Endodermal cell (in vitro differentiated cells): ENCODE results near the gene GCK. TPM values are rescaled to one million over a fixed set of nuclear protein-coding genes. Genes with fewer than 3 reads are reported as not detected.

Experiments
- DNase-seq: peaks from one replicate; pipeline ENCODE4 v3.0.0-alpha.2; 2017
- H3K27ac ChIP-seq: 2 replicates; pipeline ENCODE4 v1.5.1; 2013; ENCODE audit warnings: mild to moderate bottlenecking, low read depth, low read length, moderate library complexity
- H3K27me3 ChIP-seq: 2 replicates; pipeline ENCODE4 v1.6.1; 2013; ENCODE audit warnings: mild to moderate bottlenecking, low read length, moderate library complexity; ENCODE audit not compliant: insufficient read depth, control insufficient read depth, poor library complexity, severe bottlenecking
- H3K36me3 ChIP-seq: 2 replicates; pipeline ENCODE4 v1.7.0; 2013; ENCODE audit warnings: mild to moderate bottlenecking, low read length, moderate library complexity; ENCODE audit not compliant: control insufficient read depth, insufficient read depth
- H3K4me1 ChIP-seq: one replicate; pipeline ENCODE4 v1.7.0; 2013; ENCODE audit warnings: low read length; ENCODE audit not compliant: control insufficient read depth, insufficient read depth
- H3K4me3 ChIP-seq: 2 replicates; pipeline ENCODE4 v1.5.1; 2013; ENCODE audit warnings: mild to moderate bottlenecking, low read length, moderate library complexity
- H3K9ac ChIP-seq: 2 replicates; pipeline ENCODE4 v1.6.1; 2013; ENCODE audit warnings: mild to moderate bottlenecking, low read length, moderate library complexity; ENCODE audit not compliant: poor library complexity, severe bottlenecking; ENCODE audit errors: extremely low read depth
- H3K9me3 ChIP-seq: 2 replicates; pipeline ENCODE4 v1.6.1; 2013; ENCODE audit warnings: mild to moderate bottlenecking, low read length, moderate library complexity; ENCODE audit not compliant: control insufficient read depth
- H3K27ac Mint-ChIP-seq: 2 replicates; pipeline ENCODE4 v1.8.0; 2020; ENCODE audit warnings: mixed read lengths
- H3K27me3 Mint-ChIP-seq: 2 replicates; pipeline ENCODE4 v1.8.0; 2021; ENCODE audit warnings: mild to moderate bottlenecking, mixed read lengths; ENCODE audit not compliant: insufficient read depth
- H3K36me3 Mint-ChIP-seq: 2 replicates; pipeline ENCODE4 v1.8.0; 2020; ENCODE audit warnings: low read depth, mixed read lengths
- H3K4me1 Mint-ChIP-seq: 2 replicates; pipeline ENCODE4 v1.8.0; 2020; ENCODE audit warnings: mixed read lengths
- H3K4me3 Mint-ChIP-seq: 2 replicates; pipeline ENCODE4 v1.8.0; 2020; ENCODE audit warnings: mild to moderate bottlenecking, moderate library complexity, mixed read lengths
- H3K9me3 Mint-ChIP-seq: 2 replicates; pipeline ENCODE4 v1.8.0; 2020; ENCODE audit warnings: mild to moderate bottlenecking, mixed read lengths
- WGBS, 2 experiments: methylation state at CpG; one replicate each; pipeline versions ENCODE4 v1.1.5 to v1.1.7; 2013; ENCODE audit warnings: missing lambda C conversion rate in 2 of 2, mixed read lengths in 1 of 2; ENCODE audit not compliant: insufficient coverage in 1 of 2, insufficient read length in 1 of 2; 5-methylcytosine and 5-hydroxymethylcytosine counted together
- total RNA-seq, 2 donors: library from RNA; stranded (reverse); fragmentation: NEBNext Ultra II Directional in 1 of 2; extraction: Animal tissue kit (Norgen Biotek cat#: 25700) in 1 of 2; gene quantifications; 2 replicates in 1 of 2; 3 replicates in 1 of 2; pipeline ENCODE4 v1.2.1, GENCODE V29; 2021
- TF ChIP-seq, protein P1 (sequence below): fragments of 200-600 bp; sonication (generic); conservative IDR thresholded peaks from 2 replicates; pipeline ENCODE4 v1.5.0; 2021; ENCODE audit warnings: antibody characterized with exemption, mild to moderate bottlenecking

GCK gene
- total RNA-seq, 2 donors from 2014 or later = 0.29 to 0.48 TPM

DNA sequence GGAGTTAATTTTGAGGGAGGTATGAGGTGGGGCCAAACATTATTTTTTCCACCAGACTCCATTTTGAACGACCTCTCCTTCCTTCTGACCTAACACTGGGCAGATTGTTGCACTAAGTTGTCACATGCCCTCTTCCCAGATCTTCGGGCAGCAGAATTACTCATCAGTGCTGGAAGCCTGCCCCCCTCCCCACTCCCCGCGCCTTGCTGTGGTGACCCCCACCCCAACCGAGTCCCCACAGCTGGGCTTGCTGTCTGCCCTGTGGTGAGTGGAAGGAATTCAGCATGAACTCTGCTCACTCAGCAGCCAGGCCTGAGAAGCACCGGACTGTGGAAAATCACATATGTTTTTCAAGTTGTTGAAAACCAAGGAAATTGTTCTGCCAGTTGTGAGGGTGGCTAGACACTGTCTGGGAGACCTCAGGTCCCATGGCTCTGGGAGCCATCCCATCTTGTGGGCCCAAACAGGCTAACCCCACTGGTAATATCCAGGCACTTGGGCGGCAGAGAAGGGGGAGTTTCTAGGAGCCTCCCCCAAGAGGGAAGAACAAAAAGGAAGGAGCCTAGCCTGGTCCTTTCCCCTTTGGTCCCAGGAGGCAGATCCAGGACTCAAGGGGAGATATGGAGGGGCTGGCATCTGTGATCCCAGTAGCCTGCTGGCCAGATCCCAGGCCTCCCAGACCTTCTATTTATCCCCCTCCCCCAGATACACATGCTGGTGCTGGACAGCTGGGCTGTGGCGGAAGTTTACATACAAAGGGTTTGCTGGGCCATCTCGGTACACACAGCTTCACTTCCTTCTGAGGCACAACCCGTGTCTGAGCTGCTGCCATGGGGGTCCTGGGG, 88.6 kb downstream of the GCK start:
- no peaks in the 10 kb centered on the region for H3K9me3 Mint-ChIP-seq
- H3K27me3 Mint-ChIP-seq = peaks cover 21% of the 10 kb centered on the region
- Histone ChIP-seq H3K4me1 (no peaks in the 10 kb centered on the region), H3K27me3 (peaks cover 5% of the 10 kb centered on the region), H3K9ac (no peak overlapping the region), H3K36me3 (no peaks in the 10 kb centered on the region), H3K9me3 (no peaks in the 10 kb centered on the region), H3K27ac (peak overlapping the region; percentile 51), H3K4me3 (no peak overlapping the region)
- H3K27ac Mint-ChIP-seq = no peak overlapping the region
- TF ChIP-seq, protein P1, sequence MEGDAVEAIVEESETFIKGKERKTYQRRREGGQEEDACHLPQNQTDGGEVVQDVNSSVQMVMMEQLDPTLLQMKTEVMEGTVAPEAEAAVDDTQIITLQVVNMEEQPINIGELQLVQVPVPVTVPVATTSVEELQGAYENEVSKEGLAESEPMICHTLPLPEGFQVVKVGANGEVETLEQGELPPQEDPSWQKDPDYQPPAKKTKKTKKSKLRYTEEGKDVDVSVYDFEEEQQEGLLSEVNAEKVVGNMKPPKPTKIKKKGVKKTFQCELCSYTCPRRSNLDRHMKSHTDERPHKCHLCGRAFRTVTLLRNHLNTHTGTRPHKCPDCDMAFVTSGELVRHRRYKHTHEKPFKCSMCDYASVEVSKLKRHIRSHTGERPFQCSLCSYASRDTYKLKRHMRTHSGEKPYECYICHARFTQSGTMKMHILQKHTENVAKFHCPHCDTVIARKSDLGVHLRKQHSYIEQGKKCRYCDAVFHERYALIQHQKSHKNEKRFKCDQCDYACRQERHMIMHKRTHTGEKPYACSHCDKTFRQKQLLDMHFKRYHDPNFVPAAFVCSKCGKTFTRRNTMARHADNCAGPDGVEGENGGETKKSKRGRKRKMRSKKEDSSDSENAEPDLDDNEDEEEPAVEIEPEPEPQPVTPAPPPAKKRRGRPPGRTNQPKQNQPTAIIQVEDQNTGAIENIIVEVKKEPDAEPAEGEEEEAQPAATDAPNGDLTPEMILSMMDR = no peak
- no peak overlapping the region for H3K4me3 Mint-ChIP-seq
- WGBS, 2 experiments = 89 to 90% methylated on average over 2 to 10 of the region's 10 CpGs
- no peak for DNase-seq
- no peaks in the 10 kb centered on the region for H3K36me3 Mint-ChIP-seq
- peaks cover 6% of the 10 kb centered on the region for H3K4me1 Mint-ChIP-seq

DNA sequence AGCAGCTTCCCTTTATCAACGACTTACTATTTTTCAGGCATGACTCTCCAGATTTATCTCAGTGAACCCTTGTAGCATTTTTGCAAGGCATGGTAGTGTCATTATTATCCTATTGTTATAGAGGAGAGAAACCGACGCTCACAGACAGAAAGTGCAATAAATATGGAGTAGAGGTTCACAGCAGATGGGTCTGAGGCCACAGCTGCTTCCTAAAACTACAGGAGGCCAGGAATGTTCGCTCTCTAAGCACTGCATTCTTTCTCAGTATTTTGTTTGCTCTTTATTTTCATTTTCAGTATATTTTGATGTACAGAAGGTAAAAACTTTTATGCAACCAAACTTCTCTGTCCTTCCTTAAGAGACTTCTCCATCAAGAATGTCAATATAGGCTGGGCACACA, 89.6 kb downstream of the GCK start:
- no peaks in the 10 kb centered on the region for H3K36me3 Mint-ChIP-seq
- 90 to 92% methylated on average over 2 to 4 of the region's 4 CpGs for WGBS, 2 experiments
- Histone ChIP-seq H3K9me3 (no peaks in the 10 kb centered on the region), H3K9ac (no peak overlapping the region), H3K4me1 (no peaks in the 10 kb centered on the region), H3K4me3 (no peak overlapping the region), H3K27me3 (peaks cover 5% of the 10 kb centered on the region), H3K27ac (no peak overlapping the region), H3K36me3 (no peaks in the 10 kb centered on the region)
- no peak overlapping the region for H3K4me3 Mint-ChIP-seq
- H3K9me3 Mint-ChIP-seq = no peaks in the 10 kb centered on the region
- H3K27me3 Mint-ChIP-seq = peaks cover 16% of the 10 kb centered on the region
- no peak for DNase-seq
- no peak overlapping the region for H3K27ac Mint-ChIP-seq
- no peaks in the 10 kb centered on the region for H3K4me1 Mint-ChIP-seq
- TF ChIP-seq, protein P1 = no peak

DNA sequence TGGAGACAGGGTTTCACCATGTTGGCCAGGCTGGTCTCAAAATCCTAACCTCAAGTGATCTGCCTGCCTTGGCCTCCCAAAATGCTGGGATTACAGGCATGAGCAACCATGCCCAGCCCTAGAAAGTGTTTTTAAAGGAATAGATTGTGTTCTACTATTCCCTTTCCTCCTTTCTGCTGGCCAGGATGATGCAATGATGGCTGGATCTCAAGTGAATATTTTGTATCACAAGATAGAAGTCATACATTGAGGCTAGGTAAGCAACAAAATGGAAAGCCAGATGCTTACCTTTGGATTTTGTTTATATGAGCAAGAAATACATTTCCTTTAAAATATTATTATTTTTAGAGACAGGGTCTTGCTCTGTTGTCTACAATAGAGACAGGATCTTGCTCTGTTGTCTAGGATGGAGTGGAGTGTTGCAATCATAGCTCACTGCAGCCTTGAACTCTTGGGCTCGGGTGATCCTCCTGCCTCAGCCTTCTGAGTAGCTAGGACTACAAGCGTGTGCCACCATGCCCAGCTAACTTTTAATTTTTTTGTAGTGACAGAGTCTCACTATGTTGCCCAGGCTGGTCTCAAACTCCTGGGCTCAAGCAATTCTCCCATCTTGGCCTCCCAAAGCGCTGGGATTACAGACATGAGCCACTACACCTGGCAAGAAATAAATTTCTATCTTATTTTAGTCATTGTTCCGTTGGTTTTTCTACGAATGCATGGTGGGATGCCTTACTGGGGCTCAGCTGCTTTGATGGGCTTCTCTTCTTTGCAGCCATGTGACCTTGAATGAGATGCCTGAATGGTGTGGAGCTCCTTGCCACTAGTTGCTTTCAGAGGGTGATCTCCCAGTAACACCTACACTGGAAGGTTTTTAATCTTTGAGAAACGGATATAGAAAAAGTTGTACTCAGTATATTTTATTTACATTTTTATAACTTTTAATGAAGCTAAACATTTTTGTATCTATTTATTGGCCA, 90.9 kb downstream of the GCK start:
- H3K4me1 ChIP-seq = no peaks in the 10 kb centered on the region
- Mint-ChIP-seq H3K9me3 (no peaks in the 10 kb centered on the region), H3K27ac (no peak overlapping the region), H3K4me3 (no peak overlapping the region), H3K36me3 (no peaks in the 10 kb centered on the region), H3K4me1 (no peaks in the 10 kb centered on the region), H3K27me3 (peaks cover 17% of the 10 kb centered on the region)
- DNase-seq = no peak
- H3K9me3 ChIP-seq = no peaks in the 10 kb centered on the region
- H3K9ac ChIP-seq = no peak overlapping the region
- WGBS, 2 experiments = 90 to 96% methylated on average over 4 to 5 of the region's 6 CpGs
- peaks cover 2% of the 10 kb centered on the region for H3K27me3 ChIP-seq
- no peak overlapping the region for H3K27ac ChIP-seq
- H3K36me3 ChIP-seq = no peaks in the 10 kb centered on the region
- TF ChIP-seq, protein P1 = no peak
- no peak overlapping the region for H3K4me3 ChIP-seq
